ENCODE results near the gene UGDH.
"Not testable (repeated sequence)": the region's sequence is repeated elsewhere in the genome, so short reads cannot be mapped to it uniquely, and the experiment has no call there.

Gene UGDH

GRCh38 chr4:39466747-39467146 lies 60.5 kb downstream of the UGDH start:
- H3K4me2 ChIP-seq (ENCODE audit: low read depth, low read length, poor library complexity, severe bottlenecking): no peak overlapping the region
- no peak overlapping the region for H3K27ac ChIP-seq (ENCODE audit: low read depth, low read length)
- H3K9ac ChIP-seq (ENCODE audit: low read length): no peak overlapping the region
- H4K20me1 ChIP-seq (ENCODE audit: low read depth, low read length): no peaks in the 10 kb centered on the region
- H3K4me3 ChIP-seq (ENCODE audit: insufficient read depth, low read length, poor library complexity, severe bottlenecking): no peak overlapping the region
- no peaks in the 10 kb centered on the region for H3K9me2 ChIP-seq (replicated peaks; ENCODE audit: insufficient read depth, low read length)
- H3K27me3 ChIP-seq (ENCODE audit: low read length): no peaks in the 10 kb centered on the region
- H3F3A ChIP-seq (ENCODE audit: insufficient read depth): peaks cover 13% of the 10 kb centered on the region
- no peaks in the 10 kb centered on the region for H3K79me2 ChIP-seq (ENCODE audit: insufficient read depth, low read length)
- TF ChIP-seq EZH2phosphoT487 (conservative IDR thresholded peaks at IDR 0.05; ENCODE audit: low read length) (no peak), CTCF (IDR thresholded peaks at IDR 0.05; ENCODE audit: insufficient read depth, low read length, poor library complexity, severe bottlenecking) (no peak)
- no peaks in the 10 kb centered on the region for H3K9me3 ChIP-seq (ENCODE audit: insufficient read depth, low read length)
- no peak overlapping the region for H2AFZ ChIP-seq (ENCODE audit: low read depth, low read length, severe bottlenecking)
- H3K36me3 ChIP-seq (ENCODE audit: low read length): 0 out of 2 replicates have a peak, but pooled peaks cover 8% of the 10 kb centered on the region

- H3K4me3 ChIP-seq (ENCODE audit: insufficient read depth, low read length, poor library complexity, severe bottlenecking): no peak overlapping the region
- no peaks in the 10 kb centered on the region; the same call in 1 of the 2 replicates for H3K79me2 ChIP-seq (ENCODE audit: insufficient read depth, low read length)
- 0 out of 2 replicates have a peak, but pooled peaks cover 7% of the 10 kb centered on the region for H3K36me3 ChIP-seq (ENCODE audit: low read length)
- no peaks in the 10 kb centered on the region for H3K27me3 ChIP-seq (ENCODE audit: low read length)
- no peaks in the 10 kb centered on the region for H3K9me2 ChIP-seq (replicated peaks; ENCODE audit: insufficient read depth, low read length)
- no peak overlapping the region for H3K27ac ChIP-seq (ENCODE audit: low read depth, low read length)
- TF ChIP-seq CTCF (IDR thresholded peaks at IDR 0.05; ENCODE audit: insufficient read depth, low read length, poor library complexity, severe bottlenecking) (no peak), EZH2phosphoT487 (conservative IDR thresholded peaks at IDR 0.05; ENCODE audit: low read length) (no peak)
- no peak overlapping the region for H3K9ac ChIP-seq (ENCODE audit: low read length)
- peaks cover 17% of the 10 kb centered on the region for H3F3A ChIP-seq (ENCODE audit: insufficient read depth)
- H4K20me1 ChIP-seq (ENCODE audit: low read depth, low read length): no peaks in the 10 kb centered on the region
- no peaks in the 10 kb centered on the region for H3K9me3 ChIP-seq (ENCODE audit: insufficient read depth, low read length)
- H2AFZ ChIP-seq (ENCODE audit: low read depth, low read length, severe bottlenecking): no peak overlapping the region
- H3K4me2 ChIP-seq (ENCODE audit: low read depth, low read length, poor library complexity, severe bottlenecking): no peak overlapping the region
Observed at GRCh38 chr4:39464886-39465501, 62.2 kb downstream of the UGDH start.

- peaks cover 46% of the 10 kb centered on the region for H3K36me3 ChIP-seq (ENCODE audit: low read length)
- peaks cover 24% of the 10 kb centered on the region for H3K79me2 ChIP-seq (ENCODE audit: insufficient read depth, low read length)
- TF ChIP-seq CTCF (IDR thresholded peaks at IDR 0.05; ENCODE audit: insufficient read depth, low read length, poor library complexity, severe bottlenecking) (no peak), EZH2phosphoT487 (conservative IDR thresholded peaks at IDR 0.05; ENCODE audit: low read length) (no peak)
- H3F3A ChIP-seq (ENCODE audit: insufficient read depth): peaks cover 53% of the 10 kb centered on the region
- peaks cover 22% of the 10 kb centered on the region for H4K20me1 ChIP-seq (ENCODE audit: low read depth, low read length)
- H2AFZ ChIP-seq (ENCODE audit: low read depth, low read length, severe bottlenecking): peak within 1 kb of the TSS; percentile 55
- H3K4me3 ChIP-seq (ENCODE audit: insufficient read depth, low read length, poor library complexity, severe bottlenecking): peak within 1 kb of the TSS; percentile 78
- H3K9ac ChIP-seq (ENCODE audit: low read length): peak within 1 kb of the TSS; percentile 87
- no peaks in the 10 kb centered on the region for H3K9me3 ChIP-seq (ENCODE audit: insufficient read depth, low read length)
- no peaks in the 10 kb centered on the region for H3K9me2 ChIP-seq (replicated peaks; ENCODE audit: insufficient read depth, low read length)
- no peaks in the 10 kb centered on the region for H3K27me3 ChIP-seq (ENCODE audit: low read length)
- peak within 1 kb of the TSS; percentile 99 for H3K4me2 ChIP-seq (ENCODE audit: low read depth, low read length, poor library complexity, severe bottlenecking)
- peak within 1 kb of the TSS; percentile 73 for H3K27ac ChIP-seq (ENCODE audit: low read depth, low read length)
Observed at GRCh38 chr4:39458505-39459300, 68.5 kb downstream of the UGDH start, which contains the start of the genes LIAS and RPL9. Gene LIAS, plus strand, starts transcription at chr4:39459056. Its CDS starts 62 bp downstream, at chr4:39459118. Gene RPL9, minus strand, starts transcription at chr4:39458922. Its CDS starts 483 bp downstream, at chr4:39458439.

GRCh38 chr4:39458161-39458504 lies 69.1 kb downstream of the UGDH start:
- not testable (repeated sequence) for H3K9me3 ChIP-seq (ENCODE audit: insufficient read depth, low read length); H3K27me3 ChIP-seq (ENCODE audit: low read length); H3K9me2 ChIP-seq (replicated peaks; ENCODE audit: insufficient read depth, low read length)
- peak overlapping the region; percentile 78 for H3K4me3 ChIP-seq (ENCODE audit: insufficient read depth, low read length, poor library complexity, severe bottlenecking)
- peak overlapping the region; percentile 62 for H3K27ac ChIP-seq (ENCODE audit: low read depth, low read length)
- peak overlapping the region; percentile 99 for H3K4me2 ChIP-seq (ENCODE audit: low read depth, low read length, poor library complexity, severe bottlenecking)
- H3F3A ChIP-seq (ENCODE audit: insufficient read depth): peaks cover 59% of the 10 kb centered on the region
- H2AFZ ChIP-seq (ENCODE audit: low read depth, low read length, severe bottlenecking): peak overlapping the region; percentile 45
- H3K79me2 ChIP-seq (ENCODE audit: insufficient read depth, low read length): peaks cover 24% of the 10 kb centered on the region
- peaks cover 50% of the 10 kb centered on the region for H3K36me3 ChIP-seq (ENCODE audit: low read length)
- peak overlapping the region; percentile 87 for H3K9ac ChIP-seq (ENCODE audit: low read length)
- H4K20me1 ChIP-seq (ENCODE audit: low read depth, low read length): peaks cover 22% of the 10 kb centered on the region

Data from SU-DHL-6 (cell line).